ENCODE data around the gene NPTXR. TPM values are rescaled to one million over a fixed set of nuclear protein-coding genes. Genes with fewer than 3 reads are reported as not detected.

NPTXR gene
- total and polyA plus RNA-seq, 7 donors, result under 0.01 to 14.4 (median 4.2) TPM; not detected in 1

DNA sequence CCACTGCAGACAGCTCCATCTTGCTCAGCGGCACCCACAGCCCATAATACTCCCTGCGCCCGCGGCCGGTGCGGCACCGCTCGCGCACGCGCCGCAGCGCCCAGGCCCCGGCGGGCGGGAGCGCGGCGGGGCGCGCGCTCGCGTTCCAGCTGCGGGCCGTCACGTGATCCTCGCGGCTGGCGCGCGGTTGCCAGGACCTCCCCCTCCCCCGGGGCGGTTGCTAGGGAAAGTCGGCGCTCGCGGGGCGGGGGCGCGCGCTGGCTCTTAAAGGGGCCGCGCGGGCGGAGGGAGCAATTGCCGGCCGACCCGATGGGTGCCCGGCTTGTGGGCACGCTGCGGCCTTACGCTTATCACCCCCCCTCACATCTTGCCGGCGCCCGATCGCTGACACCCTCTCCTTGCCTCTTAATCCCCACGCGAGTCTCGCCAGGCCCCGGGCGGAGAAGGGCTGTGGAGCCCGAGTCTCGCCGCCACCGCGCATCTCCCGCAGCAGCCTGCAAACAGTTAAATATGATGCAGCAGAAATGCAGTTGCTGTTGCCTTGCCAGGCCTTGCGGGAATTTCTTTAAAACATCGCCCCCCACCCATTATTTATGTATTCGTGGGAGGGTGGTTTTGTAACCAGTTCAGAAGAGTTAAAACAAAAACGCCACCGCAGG is 28.5 kb upstream of the NPTXR start, which contains the start of gene CBX6:
Gene CBX6 (minus strand): TSS at position 45 of the 659 bp plus-strand sequence. CDS start 26 bp downstream, at position 19.
- peaks cover 0 to 49% (median 45%) of the 10 kb centered on the region in 4 donors for H3K4me1 ChIP-seq

DNA sequence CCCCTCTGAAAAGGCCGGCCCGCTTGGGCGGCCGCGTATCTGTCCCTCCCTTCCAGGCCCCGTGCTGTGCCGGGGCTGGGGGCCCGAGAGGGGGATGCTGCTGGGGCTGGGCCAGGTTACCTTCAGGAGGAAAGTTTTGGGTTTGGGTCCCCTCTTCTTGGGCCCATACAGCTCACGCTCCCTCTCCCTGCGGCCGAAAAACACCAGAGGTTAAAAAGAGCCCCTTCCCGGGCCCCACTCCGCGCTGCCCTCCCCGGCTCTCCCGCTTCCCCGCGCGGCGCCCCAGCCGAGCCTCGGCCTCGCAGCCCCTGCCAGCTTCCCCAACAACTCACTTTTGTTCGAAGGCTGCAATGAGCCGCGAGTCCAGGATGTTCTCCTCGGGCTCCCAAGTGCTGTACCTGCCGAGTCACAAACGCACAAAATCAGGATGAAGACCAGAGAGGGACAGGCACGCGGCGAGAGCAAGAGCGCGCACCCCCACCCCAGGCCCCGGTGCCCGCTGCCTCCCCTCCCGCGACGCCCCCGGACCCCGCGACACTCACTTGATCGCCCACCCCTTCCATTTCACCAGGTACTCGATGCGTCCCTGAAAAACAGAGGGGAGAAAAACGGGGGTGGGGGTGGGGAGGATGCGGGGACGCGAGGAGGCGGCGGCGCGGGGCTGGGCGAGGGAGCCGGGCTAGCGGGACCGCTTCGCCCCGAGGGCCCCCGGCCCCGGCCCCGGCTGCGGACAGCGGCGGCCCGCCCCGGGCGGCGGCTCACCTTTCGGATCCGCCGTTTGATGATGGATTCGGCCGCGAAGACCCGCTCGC is 27.7 kb upstream of the NPTXR start:
- Histone ChIP-seq H3K4me1 (peaks cover 0 to 57% (median 51%) of the 10 kb centered on the region in 4 donors), H3K36me3 (peaks cover 8 to 26% (median 12%) of the 10 kb centered on the region in 4 donors), H3K27ac (peak overlapping the region; percentile 92 to 99 (median 96)), H3K9me3 (no peaks in the 10 kb centered on the region), H3K4me3 (peak overlapping the region; percentile 58 to 83 (median 71)), H3K27me3 (no peaks in the 10 kb centered on the region)
- TF ChIP-seq POLR2AphosphoS5 (IDR thresholded peaks at IDR 0.05) (no peak), POLR2A (IDR thresholded peaks at IDR 0.05) (no peak), EP300 (IDR thresholded peaks at IDR 0.05) (no peak)
- TF ChIP-seq, protein P1, sequence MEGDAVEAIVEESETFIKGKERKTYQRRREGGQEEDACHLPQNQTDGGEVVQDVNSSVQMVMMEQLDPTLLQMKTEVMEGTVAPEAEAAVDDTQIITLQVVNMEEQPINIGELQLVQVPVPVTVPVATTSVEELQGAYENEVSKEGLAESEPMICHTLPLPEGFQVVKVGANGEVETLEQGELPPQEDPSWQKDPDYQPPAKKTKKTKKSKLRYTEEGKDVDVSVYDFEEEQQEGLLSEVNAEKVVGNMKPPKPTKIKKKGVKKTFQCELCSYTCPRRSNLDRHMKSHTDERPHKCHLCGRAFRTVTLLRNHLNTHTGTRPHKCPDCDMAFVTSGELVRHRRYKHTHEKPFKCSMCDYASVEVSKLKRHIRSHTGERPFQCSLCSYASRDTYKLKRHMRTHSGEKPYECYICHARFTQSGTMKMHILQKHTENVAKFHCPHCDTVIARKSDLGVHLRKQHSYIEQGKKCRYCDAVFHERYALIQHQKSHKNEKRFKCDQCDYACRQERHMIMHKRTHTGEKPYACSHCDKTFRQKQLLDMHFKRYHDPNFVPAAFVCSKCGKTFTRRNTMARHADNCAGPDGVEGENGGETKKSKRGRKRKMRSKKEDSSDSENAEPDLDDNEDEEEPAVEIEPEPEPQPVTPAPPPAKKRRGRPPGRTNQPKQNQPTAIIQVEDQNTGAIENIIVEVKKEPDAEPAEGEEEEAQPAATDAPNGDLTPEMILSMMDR (IDR thresholded peaks at IDR 0.05), result no peak
- WGBS, 2 donors, result 2% methylated on average over 77 of the region's 77 CpGs
- peak; percentile 73 for DNase-seq
- intact Hi-C loops (cut with DNase I), result loop anchor here (2.0 to 5.0 kb wide), 4 partner anchors 111 to 651 kb away; partner anchors contain the start of genes APOBEC3B, ATF4, CBX7 and RPL3

More for the DNA sequence above, 28.5 kb upstream of the NPTXR start, which contains the start of gene CBX6:
- H3K4me3 ChIP-seq, result peak within 1 kb of the TSS; percentile 58 to 83 (median 71)
- peak; percentile 98 for DNase-seq
- 0 to 1% methylated on average over 73 of the region's 73 CpGs for WGBS, 2 donors
- peak within 1 kb of the TSS; percentile 92 to 99 (median 96) for H3K27ac ChIP-seq
- no peaks in the 10 kb centered on the region for H3K9me3 ChIP-seq
- peaks cover under 1 to 21% (median 7%) of the 10 kb centered on the region in 4 donors for H3K36me3 ChIP-seq
- TF ChIP-seq POLR2A (IDR thresholded peaks at IDR 0.05), result peak; percentile 42
- TF ChIP-seq EP300 (IDR thresholded peaks at IDR 0.05), result no peak
- TF ChIP-seq, protein P1 (IDR thresholded peaks at IDR 0.05), result no peak
- TF ChIP-seq POLR2AphosphoS5 (IDR thresholded peaks at IDR 0.05), result peak; percentile 72 to 92 (median 82)
- intact Hi-C loops (cut with DNase I), result loop anchor here (2.0 to 5.0 kb wide), 4 partner anchors 110 to 650 kb away; partner anchors contain the start of genes APOBEC3B, ATF4, CBX7 and RPL3
- no peaks in the 10 kb centered on the region for H3K27me3 ChIP-seq

DNA sequence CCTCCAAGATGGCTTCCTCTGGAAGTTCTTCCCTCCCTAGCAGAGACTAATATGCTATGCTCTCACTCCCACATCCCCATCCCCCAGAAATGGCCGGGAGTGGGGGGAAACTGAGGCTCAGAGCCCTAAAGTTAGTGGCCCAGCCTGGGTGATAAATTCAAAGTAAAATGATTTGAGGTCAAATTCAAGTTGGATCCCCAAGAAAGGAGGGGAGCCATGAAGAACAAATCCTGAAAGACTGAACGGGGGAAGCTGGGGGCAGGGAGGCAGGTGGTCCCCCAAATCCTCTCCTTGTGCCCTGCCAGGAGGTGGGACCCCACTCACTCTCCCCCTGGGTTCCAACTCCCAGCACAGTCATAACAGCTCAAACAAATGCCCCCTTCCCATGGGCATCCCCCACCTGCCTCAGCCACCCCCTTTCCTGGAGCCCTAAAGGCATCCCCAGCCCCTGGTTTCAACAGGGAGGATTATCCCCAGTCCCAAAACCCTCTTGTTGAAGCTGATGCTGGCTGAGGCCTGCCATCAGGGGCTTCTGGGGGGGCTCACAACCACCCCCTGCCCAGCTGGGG is 27.0 kb upstream of the NPTXR start:
- no peaks in the 10 kb centered on the region for H3K9me3 ChIP-seq
- intact Hi-C loops (cut with DNase I), result loop anchor here (5.0 kb wide), 2 partner anchors 111 to 651 kb away; partner anchors contain the start of genes APOBEC3B and ATF4
- DNase-seq, result no peak
- peaks cover 15 to 33% (median 18%) of the 10 kb centered on the region in 4 donors for H3K36me3 ChIP-seq
- H3K4me1 ChIP-seq, result peaks cover 0 to 64% (median 58%) of the 10 kb centered on the region in 4 donors
- WGBS, 2 donors, result 6 to 24% methylated on average over 2 of the region's 2 CpGs
- no peak for TF ChIP-seq POLR2A (IDR thresholded peaks at IDR 0.05)
- TF ChIP-seq, protein P1 (IDR thresholded peaks at IDR 0.05), result no peak
- no peak for TF ChIP-seq POLR2AphosphoS5 (IDR thresholded peaks at IDR 0.05)
- no peak for TF ChIP-seq EP300 (IDR thresholded peaks at IDR 0.05)
- peak overlapping the region; percentile 92 to 99 (median 96) for H3K27ac ChIP-seq
- H3K4me3 ChIP-seq, result peak overlapping the region; percentile 58 to 83 (median 71)
- H3K27me3 ChIP-seq, result no peaks in the 10 kb centered on the region

DNA sequence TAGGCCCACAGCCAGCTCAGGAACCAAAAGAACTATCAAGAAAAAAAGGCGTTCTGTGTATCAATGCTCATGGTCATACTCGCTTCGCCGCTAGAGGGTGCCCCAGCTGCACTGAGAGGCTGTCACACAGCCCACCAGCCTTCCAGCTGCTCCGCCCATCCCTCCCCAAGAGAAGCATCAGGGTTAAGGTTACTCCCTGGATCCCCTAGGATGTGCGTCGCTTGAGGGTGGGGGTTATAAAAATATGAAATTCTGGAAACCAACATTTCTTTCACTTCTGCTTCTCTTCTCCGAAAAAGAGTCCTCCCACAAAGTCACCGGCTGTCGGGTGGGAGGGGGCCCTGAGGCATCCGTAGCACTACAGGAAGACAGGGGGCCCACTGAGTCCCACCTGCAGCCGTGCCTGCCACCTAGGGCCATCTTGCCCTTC is 26.5 kb upstream of the NPTXR start:
- TF ChIP-seq, protein P1 (IDR thresholded peaks at IDR 0.05), result peak; percentile 89 to 93 (median 90)
- no peak for TF ChIP-seq POLR2A (IDR thresholded peaks at IDR 0.05)
- TF ChIP-seq POLR2AphosphoS5 (IDR thresholded peaks at IDR 0.05), result peak in 2 of 4 donors; percentile 15 to 36
- Histone ChIP-seq H3K4me1 (peaks cover 0 to 69% (median 63%) of the 10 kb centered on the region in 4 donors), H3K27ac (peak overlapping the region; percentile 92 to 99 (median 96)), H3K9me3 (no peaks in the 10 kb centered on the region), H3K27me3 (no peaks in the 10 kb centered on the region), H3K36me3 (peaks cover 17 to 38% (median 22%) of the 10 kb centered on the region in 4 donors), H3K4me3 (peak overlapping the region; percentile 29 to 80 (median 60))
- intact Hi-C loops (cut with DNase I), result loop anchor here (5.0 kb wide), 2 partner anchors 112 to 652 kb away; partner anchors contain the start of genes APOBEC3B and ATF4
- 1 to 5% methylated on average over 12 of the region's 12 CpGs for WGBS, 2 donors
- peak; percentile 94 for DNase-seq
